ENCODE measurements around the gene UBE2M. TPM values are rescaled to one million over a fixed set of nuclear protein-coding genes. Genes with fewer than 3 reads are reported as not detected.
"Not testable (repeated sequence)": the region's sequence is repeated elsewhere in the genome, so short reads cannot be mapped to it uniquely, and the experiment has no call there.

UBE2M gene
- total RNA-seq, 2 experiments from 2014 or later = 91.4 to 93.6 TPM

DNA sequence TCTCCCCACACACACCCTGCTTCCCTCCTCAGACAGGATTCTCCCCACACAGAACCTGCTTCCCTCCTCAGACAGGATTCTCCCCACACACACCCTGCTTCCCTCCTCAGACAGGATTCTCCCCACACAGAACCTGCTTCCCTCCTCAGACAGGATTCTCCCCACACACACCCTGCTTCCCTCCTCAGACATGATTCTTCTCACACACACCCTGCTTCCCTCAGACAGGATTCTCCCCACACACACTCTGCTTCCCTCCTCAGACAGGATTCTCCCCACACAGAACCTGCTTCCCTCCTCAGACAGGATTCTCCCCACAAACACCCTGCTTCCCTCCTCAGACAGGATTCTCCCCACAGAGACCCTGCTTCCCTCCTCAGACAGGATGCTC is 19.2 kb downstream of the UBE2M start:
- H3K9me3 Mint-ChIP-seq; H3K27ac Mint-ChIP-seq; intact Hi-C loops (cut with micrococcal nuclease); H3K36me3 Mint-ChIP-seq (ENCODE audit: low read depth); DNase-seq; CTCF ChIA-PET: not testable (repeated sequence)
- Mint-ChIP-seq H3K4me3 (peak overlapping the region; percentile 12), H3K4me1 (ENCODE audit: low read depth) (peaks cover 11% of the 10 kb centered on the region), H3K27me3 (ENCODE audit: low read depth) (peaks cover 21% of the 10 kb centered on the region)

DNA sequence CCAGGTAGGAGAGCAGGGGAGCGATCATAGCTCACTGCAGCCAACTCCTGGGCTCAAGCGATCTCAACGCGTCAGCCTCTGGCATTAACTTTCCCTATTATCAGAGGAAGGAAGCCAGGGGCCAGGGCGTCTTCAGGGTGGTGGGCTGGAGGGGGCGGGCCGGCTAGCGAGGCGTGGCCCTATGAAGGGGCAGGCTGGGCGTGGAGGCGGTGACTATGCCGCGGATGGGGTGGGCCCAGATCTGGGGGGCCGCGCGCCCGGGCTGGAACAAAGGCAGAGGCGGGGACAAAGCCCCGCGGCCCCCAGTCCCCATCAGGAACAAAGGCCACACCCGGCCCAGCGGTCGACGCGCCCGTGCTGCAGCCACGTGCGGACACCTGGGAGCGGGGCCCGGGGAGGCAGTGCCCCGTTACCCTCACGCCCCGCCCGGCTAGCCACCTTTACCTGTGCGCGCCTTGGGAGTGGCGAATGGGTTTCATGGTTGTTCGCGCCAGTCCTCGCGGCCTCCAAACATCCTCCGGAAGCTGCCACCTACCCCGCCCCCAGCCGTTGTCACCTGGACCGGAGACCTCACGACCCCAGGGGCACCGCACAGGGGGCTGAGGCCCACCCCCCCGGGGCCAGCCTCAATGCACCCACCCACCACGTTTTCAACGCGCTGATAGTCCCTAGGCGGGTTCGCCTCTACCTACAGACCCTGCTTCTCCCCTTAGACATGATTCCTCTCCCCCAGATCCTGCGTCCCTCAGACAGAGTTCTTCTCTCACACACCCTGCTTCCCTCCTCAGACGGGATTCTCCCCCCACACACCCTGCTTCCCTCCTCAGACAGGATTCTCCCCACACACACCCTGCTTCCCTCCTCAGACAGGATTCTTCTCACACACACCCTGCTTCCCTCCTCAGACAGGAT is 19.9 kb downstream of the UBE2M start:
- H3K36me3 Mint-ChIP-seq (ENCODE audit: low read depth) = no peaks in the 10 kb centered on the region
- peaks cover 17% of the 10 kb centered on the region for H3K27me3 Mint-ChIP-seq (ENCODE audit: low read depth)
- no peaks in the 10 kb centered on the region for H3K9me3 Mint-ChIP-seq
- DNase-seq = peak; percentile 71
- H3K4me1 Mint-ChIP-seq (ENCODE audit: low read depth) = peaks cover 7% of the 10 kb centered on the region
- intact Hi-C loops (cut with micrococcal nuclease) = no loop called here
- CTCF ChIA-PET = interaction anchor here (0.6 to 1.4 kb wide), 2 partner anchors 19 to 43 kb away, joined by 3 to 4 read pairs; partner anchors contain the start of gene ZBTB45
- H3K4me3 Mint-ChIP-seq = peak overlapping the region; percentile 70
- H3K27ac Mint-ChIP-seq = no peak overlapping the region

DNA sequence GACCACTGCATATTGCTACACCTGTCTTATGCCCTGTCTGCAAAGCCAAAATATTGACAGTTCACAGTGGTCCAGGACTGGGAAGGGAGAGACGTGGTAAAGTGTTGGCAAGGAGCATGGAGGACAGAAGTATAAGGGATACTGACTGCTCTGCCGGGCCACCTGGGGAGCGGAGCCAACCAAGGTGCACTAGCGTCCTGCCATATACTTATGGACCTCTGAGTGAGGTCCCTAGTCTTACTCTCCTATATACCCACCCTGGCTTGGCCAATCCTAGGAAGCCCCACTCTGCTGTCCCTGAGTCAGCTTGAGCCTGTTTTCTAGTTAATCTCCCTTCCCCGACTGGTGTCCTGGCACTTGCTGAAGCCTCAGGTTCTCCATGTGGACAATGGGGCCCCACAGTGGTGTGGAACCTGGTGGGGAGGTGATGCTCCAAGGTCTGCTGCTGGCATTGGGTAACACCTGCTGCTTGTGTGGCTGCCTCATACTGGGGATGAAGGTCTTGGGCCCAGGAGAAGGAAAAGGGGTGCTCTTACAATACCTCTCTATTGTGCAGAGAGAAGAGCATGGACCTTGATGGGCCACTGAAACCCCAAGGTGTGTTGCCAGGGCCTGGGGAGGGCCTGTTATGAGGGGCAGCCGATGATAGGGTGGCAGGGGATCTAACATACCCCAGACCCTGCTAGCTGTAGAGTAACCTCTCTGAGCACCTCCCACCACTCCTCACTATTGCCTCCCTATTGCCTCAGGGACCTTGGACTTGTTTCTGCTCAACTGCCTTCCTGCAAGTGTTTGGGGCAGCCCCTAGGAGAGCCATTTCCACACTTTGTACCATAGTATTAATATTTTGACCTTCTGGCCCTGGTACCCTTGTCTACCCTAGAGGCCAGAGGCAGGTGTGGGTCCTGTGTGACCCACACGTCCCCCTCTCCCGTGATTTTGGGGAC is 21.3 kb downstream of the UBE2M start:
- Mint-ChIP-seq H3K27ac (no peak overlapping the region), H3K36me3 (ENCODE audit: low read depth) (no peaks in the 10 kb centered on the region), H3K9me3 (no peaks in the 10 kb centered on the region), H3K4me1 (ENCODE audit: low read depth) (peaks cover 5% of the 10 kb centered on the region), H3K27me3 (ENCODE audit: low read depth) (peaks cover 12% of the 10 kb centered on the region), H3K4me3 (peak overlapping the region; percentile 21)
- intact Hi-C loops (cut with micrococcal nuclease) = no loop called here
- CTCF ChIA-PET = interaction anchor here (1.4 kb wide), 1 partner anchor 17 kb away, joined by 4 read pairs; the partner anchor contains the start of gene ZBTB45
- DNase-seq = no peak

GRCh38 chr19:58535857-58536256 is 22.6 kb downstream of the UBE2M start:
- Mint-ChIP-seq H3K36me3 (ENCODE audit: low read depth) (no peaks in the 10 kb centered on the region), H3K27me3 (ENCODE audit: low read depth) (peaks cover 12% of the 10 kb centered on the region), H3K4me1 (ENCODE audit: low read depth) (peaks cover 5% of the 10 kb centered on the region), H3K27ac (no peak overlapping the region), H3K9me3 (no peaks in the 10 kb centered on the region), H3K4me3 (no peak overlapping the region)
- CTCF ChIA-PET = no interaction called here
- intact Hi-C loops (cut with micrococcal nuclease) = no loop called here
- DNase-seq = no peak

DNA sequence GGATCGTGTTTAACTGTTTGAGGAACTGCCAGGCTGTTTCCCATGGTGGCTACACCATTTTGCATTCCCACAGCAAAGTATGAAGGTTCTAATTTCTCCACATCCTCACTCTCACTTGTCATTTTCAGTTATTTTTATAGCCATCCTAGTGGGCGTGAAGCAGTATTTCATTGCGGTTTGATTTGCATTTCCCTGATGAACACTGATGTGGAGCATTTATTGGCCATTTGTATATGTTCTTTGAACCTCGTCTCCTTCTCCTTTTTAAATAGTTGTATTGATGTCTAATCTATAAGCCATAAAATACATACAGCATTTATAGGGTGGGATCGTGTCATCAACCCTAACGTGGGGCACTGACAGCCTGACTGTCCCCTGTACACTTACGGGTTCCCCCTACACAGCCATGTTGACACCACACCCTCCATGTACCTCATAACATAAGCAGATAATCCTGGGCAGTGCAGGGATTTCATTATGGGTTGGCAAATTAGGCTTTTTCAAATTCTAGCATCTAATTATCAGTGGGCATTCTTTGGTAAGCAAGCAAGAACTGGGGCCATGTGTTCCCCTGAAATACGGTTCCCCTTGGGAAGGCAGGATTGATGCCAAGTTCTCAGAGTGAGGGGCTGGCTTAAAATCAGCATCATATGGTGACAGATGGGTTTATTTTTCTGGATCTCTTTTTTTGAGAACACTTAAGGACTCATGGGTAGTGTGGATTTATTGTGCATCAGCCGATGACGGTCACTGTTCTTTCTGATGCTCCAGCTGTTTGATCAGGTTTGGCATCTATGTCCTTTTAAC is 27.2 kb downstream of the UBE2M start:
- no peak for DNase-seq
- H3K27ac Mint-ChIP-seq = no peak overlapping the region
- H3K27me3 Mint-ChIP-seq (ENCODE audit: low read depth) = peaks cover 3% of the 10 kb centered on the region
- intact Hi-C loops (cut with micrococcal nuclease) = no loop called here
- H3K9me3 Mint-ChIP-seq = no peaks in the 10 kb centered on the region
- no peak overlapping the region for H3K4me3 Mint-ChIP-seq
- H3K4me1 Mint-ChIP-seq (ENCODE audit: low read depth) = no peaks in the 10 kb centered on the region
- CTCF ChIA-PET = interaction anchor here (1.2 kb wide), 1 partner anchor 11 kb away, joined by 5 read pairs; no protein-coding TSS in a partner anchor
- H3K36me3 Mint-ChIP-seq (ENCODE audit: low read depth) = no peaks in the 10 kb centered on the region

DNA sequence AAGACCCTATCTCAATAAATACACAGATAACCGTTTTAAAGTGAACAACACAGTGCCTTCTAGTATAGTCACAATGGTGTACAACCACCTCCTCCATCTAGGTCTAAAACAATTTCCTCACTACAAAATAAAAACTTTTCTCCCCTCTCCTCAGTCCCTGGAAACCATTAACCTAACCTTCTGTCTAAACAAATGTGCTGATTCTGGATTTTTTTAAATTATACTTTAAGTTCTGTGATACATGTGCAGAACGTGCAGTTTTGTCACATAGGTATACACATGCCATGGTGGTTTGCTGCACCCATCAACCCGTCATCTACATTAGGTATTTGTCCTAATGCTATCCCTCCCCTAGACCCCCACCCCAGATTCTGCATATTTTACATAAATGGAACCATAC is 29.0 kb downstream of the UBE2M start:
- Mint-ChIP-seq H3K9me3 (no peaks in the 10 kb centered on the region), H3K4me3 (no peak overlapping the region)

GRCh38 chr19:58522709-58523108 is 35.7 kb downstream of the UBE2M start:
- Mint-ChIP-seq H3K4me1 (ENCODE audit: low read depth) (peaks cover 22% of the 10 kb centered on the region), H3K4me3 (no peak overlapping the region), H3K36me3 (ENCODE audit: low read depth) (peaks cover 6% of the 10 kb centered on the region), H3K27ac (no peak overlapping the region), H3K27me3 (ENCODE audit: low read depth) (no peaks in the 10 kb centered on the region), H3K9me3 (no peaks in the 10 kb centered on the region)
- intact Hi-C loops (cut with micrococcal nuclease) = no loop called here
- no peak for DNase-seq
- CTCF ChIA-PET = interaction anchor here (1.1 kb wide), 1 partner anchor 22 kb away, joined by 3 read pairs; no protein-coding TSS in a partner anchor

More for the DNA sequence above, 29.0 kb downstream of the UBE2M start:
- intact Hi-C loops (cut with micrococcal nuclease) = no loop called here
- Mint-ChIP-seq H3K27me3 (ENCODE audit: low read depth) (no peaks in the 10 kb centered on the region), H3K4me1 (ENCODE audit: low read depth) (no peaks in the 10 kb centered on the region), H3K27ac (no peak overlapping the region), H3K36me3 (ENCODE audit: low read depth) (no peaks in the 10 kb centered on the region)
- CTCF ChIA-PET = no interaction called here
- DNase-seq = no peak

DNA sequence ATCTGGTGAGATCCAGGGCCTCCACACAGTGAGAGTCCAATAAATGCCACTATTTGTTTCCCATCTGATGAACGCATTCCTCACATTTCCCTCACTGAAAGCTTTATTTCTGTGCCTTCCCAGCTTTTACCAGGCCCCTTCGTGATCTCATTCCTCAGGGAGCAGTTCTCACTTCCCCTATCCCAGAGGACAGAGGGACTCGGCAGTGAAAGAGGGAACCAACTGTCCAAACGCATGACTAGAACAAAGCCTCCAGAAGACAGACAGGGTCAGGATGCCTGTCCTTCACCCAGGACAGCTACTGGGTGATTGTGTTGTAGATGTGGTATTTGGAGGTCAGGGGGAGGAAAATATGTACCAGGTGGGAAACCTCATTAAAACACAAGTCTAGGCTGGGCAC is 36.8 kb downstream of the UBE2M start:
- no peak for DNase-seq
- H3K9me3 Mint-ChIP-seq = no peaks in the 10 kb centered on the region

DNA sequence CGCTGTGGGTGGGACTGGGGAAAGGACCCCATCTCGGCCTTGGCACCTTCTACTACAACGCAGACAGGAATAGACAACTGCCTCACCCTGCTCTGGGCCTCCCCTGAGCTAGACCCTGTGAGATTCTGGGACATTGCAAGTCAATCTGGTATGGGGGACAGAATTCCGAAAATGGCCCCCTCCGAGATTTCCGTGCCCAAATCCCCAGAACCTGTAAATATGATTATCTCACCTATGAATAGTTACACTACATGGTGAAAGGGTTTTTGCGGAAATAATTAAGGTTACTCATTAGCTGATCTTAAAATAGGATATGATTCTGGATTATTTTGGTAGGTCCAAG is 38.2 kb downstream of the UBE2M start:
- Mint-ChIP-seq H3K9me3 (no peaks in the 10 kb centered on the region), H3K4me1 (ENCODE audit: low read depth) (peaks cover 34% of the 10 kb centered on the region), H3K36me3 (ENCODE audit: low read depth) (peaks cover 19% of the 10 kb centered on the region), H3K27me3 (ENCODE audit: low read depth) (no peaks in the 10 kb centered on the region), H3K4me3 (peak overlapping the region; percentile 93), H3K27ac (peak overlapping the region; percentile 98)
- CTCF ChIA-PET = interaction anchor here (0.6 to 6.4 kb wide), 20 partner anchors 9 to 292 kb away, joined by 3 to 52 read pairs (median 5); partner anchors contain the start of genes CHMP2A, TRIM28 and ZNF544
- intact Hi-C loops (cut with micrococcal nuclease) = no loop called here
- no peak for DNase-seq

More for the DNA sequence above, 36.8 kb downstream of the UBE2M start:
- CTCF ChIA-PET = interaction anchor here (1.7 to 6.4 kb wide), 2 partner anchors 10 to 60 kb away, joined by 5 to 52 read pairs; no protein-coding TSS in a partner anchor
- no peaks in the 10 kb centered on the region for H3K27me3 Mint-ChIP-seq (ENCODE audit: low read depth)
- intact Hi-C loops (cut with micrococcal nuclease) = no loop called here
- no peak overlapping the region for H3K4me3 Mint-ChIP-seq
- H3K4me1 Mint-ChIP-seq (ENCODE audit: low read depth) = peaks cover 24% of the 10 kb centered on the region
- no peak overlapping the region for H3K27ac Mint-ChIP-seq
- peaks cover 11% of the 10 kb centered on the region for H3K36me3 Mint-ChIP-seq (ENCODE audit: low read depth)

- Mint-ChIP-seq H3K27ac (peak within 1 kb of the TSS; percentile 98), H3K9me3 (no peaks in the 10 kb centered on the region), H3K36me3 (ENCODE audit: low read depth) (peaks cover 23% of the 10 kb centered on the region), H3K27me3 (ENCODE audit: low read depth) (no peaks in the 10 kb centered on the region), H3K4me1 (ENCODE audit: low read depth) (peaks cover 38% of the 10 kb centered on the region), H3K4me3 (peak within 1 kb of the TSS; percentile 93)
- CTCF ChIA-PET = interaction anchor here (0.6 to 6.4 kb wide), 22 partner anchors 9 to 292 kb away, joined by 3 to 52 read pairs (median 4); partner anchors contain the start of genes CHMP2A, TRIM28 and ZNF544
- intact Hi-C loops (cut with micrococcal nuclease) = loop anchor here (1.0 kb wide), 10 partner anchors 25 to 337 kb away; partner anchors contain the start of genes CHMP2A, MZF1, TRIM28 and ZNF324
- DNase-seq = peak; percentile 94
These were observed 38.8 kb downstream of the UBE2M start, which contains the start of gene ZBTB45 for GRCh38 chr19:58519355-58520256. Gene ZBTB45, minus strand, starts transcription at chr19:58519810. Its CDS starts 2,137 bp downstream, at chr19:58517673.
